Suprapubic skin (tissue), 4 donors: ENCODE results near the gene IL32.

Experiments
- CTCF ChIP-seq, 2 donors: fragments of 200-600 bp in 1 of 2; fragments of 450-650 bp in 1 of 2; sonication (generic) in 1 of 2; IDR thresholded peaks; one replicate each; pipeline ENCODE4 v1.5.1; 2016 to 2019; ENCODE audit warnings: antibody characterized with exemption in 2 of 2, mild to moderate bottlenecking in 1 of 2, moderate library complexity in 1 of 2
- POLR2A ChIP-seq, 2 donors: fragments of 450-650 bp; IDR thresholded peaks; one replicate each; pipeline ENCODE4 v1.6.1; 2017; ENCODE audit warnings: antibody characterized with exemption in 2 of 2, mild to moderate bottlenecking in 2 of 2, moderate library complexity in 2 of 2
- POLR2AphosphoS5 ChIP-seq, 3 donors: sonication (generic); formaldehyde crosslinking; IDR thresholded peaks; one replicate each; pipeline ENCODE4 v1.6.1; 2017; ENCODE audit warnings: antibody characterized with exemption in 3 of 3

- TF ChIP-seq POLR2A (IDR thresholded peaks at IDR 0.05) (no peak), CTCF (IDR thresholded peaks at IDR 0.05) (no peak), POLR2AphosphoS5 (IDR thresholded peaks at IDR 0.05) (no peak)
Measured at GRCh38 chr16:3087243-3088235, 22.1 kb downstream of the IL32 start.
